SK-N-SH (cell line): ENCODE data around the gene IGFL4.

ENCODE experiments used
- CTCF ChIP-seq: fragments of 200-600 bp; sonication (generic); IDR thresholded peaks from 2 replicates; pipeline ENCODE4 v1.6.1; 2017; ENCODE audit warnings: antibody characterized with exemption, mild to moderate bottlenecking, moderate library complexity
- FOXJ3 ChIP-seq: sonication (generic); formaldehyde crosslinking; IDR thresholded peaks from 2 replicates; pipeline ENCODE4 v1.5.1; 2020; ENCODE audit warnings: mild to moderate bottlenecking, missing genetic modification reagents
- MAX ChIP-seq: IDR thresholded peaks from 2 replicates; pipeline ENCODE4 v1.4.0; 2012; ENCODE audit warnings: low read depth
- POLR2AphosphoS5 ChIP-seq: IDR thresholded peaks from 2 replicates; pipeline ENCODE4 v1.6.1; 2012; ENCODE audit warnings: low read depth, low read length
- RAD21 ChIP-seq: IDR thresholded peaks from 2 replicates; pipeline ENCODE4 v1.6.1; 2012; ENCODE audit warnings: mild to moderate bottlenecking, low read length
- TAF1 ChIP-seq: IDR thresholded peaks from 2 replicates; pipeline ENCODE4 v1.6.1; 2012; ENCODE audit warnings: low read depth, mild to moderate bottlenecking, low read length, moderate library complexity, borderline replicate concordance
- TF ChIP-seq, protein P1 (sequence below): fragments of 150-350 bp; IDR thresholded peaks from 2 replicates; pipeline ENCODE4 v1.6.1; 2016; ENCODE audit warnings: mild to moderate bottlenecking, low read depth, low read length

- TF ChIP-seq CTCF: no peak
- no peak for TF ChIP-seq TAF1
- no peak for TF ChIP-seq POLR2AphosphoS5
- TF ChIP-seq, protein P1, sequence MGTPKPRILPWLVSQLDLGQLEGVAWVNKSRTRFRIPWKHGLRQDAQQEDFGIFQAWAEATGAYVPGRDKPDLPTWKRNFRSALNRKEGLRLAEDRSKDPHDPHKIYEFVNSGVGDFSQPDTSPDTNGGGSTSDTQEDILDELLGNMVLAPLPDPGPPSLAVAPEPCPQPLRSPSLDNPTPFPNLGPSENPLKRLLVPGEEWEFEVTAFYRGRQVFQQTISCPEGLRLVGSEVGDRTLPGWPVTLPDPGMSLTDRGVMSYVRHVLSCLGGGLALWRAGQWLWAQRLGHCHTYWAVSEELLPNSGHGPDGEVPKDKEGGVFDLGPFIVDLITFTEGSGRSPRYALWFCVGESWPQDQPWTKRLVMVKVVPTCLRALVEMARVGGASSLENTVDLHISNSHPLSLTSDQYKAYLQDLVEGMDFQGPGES: no peak
- TF ChIP-seq FOXJ3 (CRISPR knock-in tag): no peak
- no peak for TF ChIP-seq MAX
- TF ChIP-seq RAD21: no peak
These were observed 2.7 kb upstream of the IGFL4 start for GRCh38 chr19:46043519-46043918.
